ENCODE results near the gene TRIM40.

DNA sequence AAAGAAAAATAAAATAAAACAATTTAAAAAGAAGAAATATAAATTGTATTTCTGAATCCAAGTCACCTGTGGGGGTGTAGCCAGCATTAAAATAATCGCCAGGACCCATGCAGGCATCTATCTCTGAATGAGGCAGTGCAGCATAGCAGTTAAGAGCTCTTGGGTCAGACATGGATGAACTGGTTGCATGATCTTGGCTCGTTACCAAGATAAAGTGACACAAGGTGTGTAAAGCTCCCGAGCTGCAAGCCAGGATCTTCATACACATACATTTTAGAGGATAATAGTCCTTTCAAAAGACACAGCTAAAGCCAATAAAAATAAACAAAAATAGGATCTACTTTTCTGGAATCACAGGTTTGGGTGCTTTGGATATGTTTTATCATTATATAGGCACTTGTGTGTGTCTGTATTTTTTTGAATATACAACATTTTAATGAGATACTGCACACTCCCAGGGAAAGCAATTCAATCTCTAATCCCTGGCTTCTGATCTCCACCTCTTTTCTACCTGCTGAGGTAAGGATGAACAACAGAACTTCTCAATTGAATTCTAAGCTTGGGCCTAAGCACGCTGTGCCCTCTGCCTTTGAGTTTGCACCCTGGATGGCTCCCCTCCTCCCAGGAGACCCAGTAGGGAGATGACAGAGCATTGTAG, 16.2 kb downstream of the TRIM40 start:
- TF ChIP-seq GATA2 (IDR thresholded peaks at IDR 0.05; ENCODE audit: low read depth, low read length) (no peak), GATA3 (IDR thresholded peaks at IDR 0.05; ENCODE audit: low read depth, low read length) (no peak)
